Activated T-helper 17 cell treated with anti-CD3 and anti-CD28 coated beads, Interleukin-2, amount 50 U/mL, for 72 hours (primary cell): ENCODE results near the gene EXOC6. TPM values are rescaled to one million over a fixed set of nuclear protein-coding genes. Genes with fewer than 3 reads are reported as not detected.
A peak's percentile ranks its signal among the peaks of the same experiment; 100 is the strongest.
"Not testable (repeated sequence)": the region's sequence is repeated elsewhere in the genome, so short reads cannot be mapped to it uniquely, and the experiment has no call there.

Source experiments
- ATAC-seq: fragments of 150-1000 bp; cut with Tn5 transposase; replicated peaks from 2 replicates; pipeline ENCODE4 v1.10.0; 2021; ENCODE audit warnings: mild to moderate bottlenecking, moderate library complexity
- H3K27ac Mint-ChIP-seq: one replicate; pipeline ENCODE4 v1.8.0; 2022; ENCODE audit warnings: mixed read lengths
- H3K27me3 Mint-ChIP-seq: one replicate; pipeline ENCODE4 v1.8.0; 2022; ENCODE audit warnings: mixed read lengths
- H3K36me3 Mint-ChIP-seq: one replicate; pipeline ENCODE4 v1.8.0; 2022; ENCODE audit warnings: low read depth, mild to moderate bottlenecking, mixed read lengths
- H3K4me1 Mint-ChIP-seq: one replicate; pipeline ENCODE4 v1.8.0; 2022; ENCODE audit warnings: mixed read lengths
- H3K4me3 Mint-ChIP-seq: one replicate; pipeline ENCODE4 v1.8.0; 2022; ENCODE audit warnings: mild to moderate bottlenecking, mixed read lengths
- H3K9me3 Mint-ChIP-seq: one replicate; pipeline ENCODE4 v1.8.0; 2022; ENCODE audit warnings: mixed read lengths
- total RNA-seq, 2 donors: library from RNA; stranded (reverse); gene quantifications; one replicate each; pipeline ENCODE4 v1.2.3, GENCODE V29; 2022

The EXOC6 gene
- total RNA-seq, 2 donors from 2014 or later: 9.8 to 12.1 TPM

DNA sequence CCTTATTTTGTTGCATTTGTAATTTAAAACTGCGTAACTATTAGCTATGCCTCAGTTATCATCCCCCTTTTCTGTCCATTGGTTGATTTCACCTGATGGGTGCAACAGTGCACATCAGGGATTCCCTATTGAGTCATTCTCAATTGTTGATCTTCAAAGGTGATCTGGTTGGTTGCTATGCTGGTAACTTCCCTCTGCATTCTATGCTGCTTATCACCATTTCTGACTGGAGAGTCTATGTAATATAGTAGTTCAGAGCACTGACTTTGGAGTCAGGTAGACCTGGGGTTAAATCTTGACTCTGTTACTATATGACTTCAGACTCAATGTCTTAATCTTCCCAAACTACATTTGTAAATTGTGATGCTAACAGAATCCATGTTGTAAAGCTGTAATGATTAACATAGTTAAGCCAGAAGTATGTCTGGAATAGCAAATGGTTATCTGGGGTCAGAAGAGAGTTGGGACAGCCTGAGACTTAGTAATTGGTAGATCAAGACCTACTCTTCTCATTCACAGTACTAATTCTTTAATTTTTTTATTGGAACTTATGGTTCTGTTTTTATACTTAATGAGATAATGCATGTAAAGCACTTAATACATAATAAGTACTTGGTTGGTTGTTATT is 38.1 kb downstream of the EXOC6 start:
- Mint-ChIP-seq H3K4me3 (no peak overlapping the region), H3K9me3 (no peaks in the 10 kb centered on the region), H3K36me3 (no peaks in the 10 kb centered on the region), H3K27me3 (no peaks in the 10 kb centered on the region), H3K4me1 (no peaks in the 10 kb centered on the region), H3K27ac (no peak overlapping the region)
- ATAC-seq: no peak

DNA sequence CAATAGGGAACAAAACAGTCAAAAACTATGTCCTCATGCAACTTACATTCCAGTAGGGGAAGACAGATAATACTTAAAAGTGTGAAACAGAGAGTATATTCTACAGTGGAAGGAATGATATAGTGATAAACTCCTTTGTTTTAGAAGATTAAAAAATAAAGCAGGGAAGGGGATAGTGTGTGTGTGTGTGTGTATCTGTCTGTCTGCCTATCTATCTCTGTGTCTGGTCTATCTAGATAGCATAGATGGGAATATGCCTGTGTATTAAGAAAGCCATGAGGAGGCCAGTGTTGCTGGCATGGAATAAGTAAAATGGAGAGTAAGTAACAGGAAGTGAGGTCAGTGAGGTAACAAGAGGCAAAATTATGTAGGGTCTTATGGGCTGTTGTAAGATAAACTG is 42.2 kb downstream of the EXOC6 start:
- no peaks in the 10 kb centered on the region for H3K27me3 Mint-ChIP-seq
- H3K4me1 Mint-ChIP-seq: peaks cover 5% of the 10 kb centered on the region
- no peak overlapping the region for H3K27ac Mint-ChIP-seq
- H3K9me3 Mint-ChIP-seq: no peaks in the 10 kb centered on the region
- no peak overlapping the region for H3K4me3 Mint-ChIP-seq
- H3K36me3 Mint-ChIP-seq: peaks cover 6% of the 10 kb centered on the region
- ATAC-seq: no peak

DNA sequence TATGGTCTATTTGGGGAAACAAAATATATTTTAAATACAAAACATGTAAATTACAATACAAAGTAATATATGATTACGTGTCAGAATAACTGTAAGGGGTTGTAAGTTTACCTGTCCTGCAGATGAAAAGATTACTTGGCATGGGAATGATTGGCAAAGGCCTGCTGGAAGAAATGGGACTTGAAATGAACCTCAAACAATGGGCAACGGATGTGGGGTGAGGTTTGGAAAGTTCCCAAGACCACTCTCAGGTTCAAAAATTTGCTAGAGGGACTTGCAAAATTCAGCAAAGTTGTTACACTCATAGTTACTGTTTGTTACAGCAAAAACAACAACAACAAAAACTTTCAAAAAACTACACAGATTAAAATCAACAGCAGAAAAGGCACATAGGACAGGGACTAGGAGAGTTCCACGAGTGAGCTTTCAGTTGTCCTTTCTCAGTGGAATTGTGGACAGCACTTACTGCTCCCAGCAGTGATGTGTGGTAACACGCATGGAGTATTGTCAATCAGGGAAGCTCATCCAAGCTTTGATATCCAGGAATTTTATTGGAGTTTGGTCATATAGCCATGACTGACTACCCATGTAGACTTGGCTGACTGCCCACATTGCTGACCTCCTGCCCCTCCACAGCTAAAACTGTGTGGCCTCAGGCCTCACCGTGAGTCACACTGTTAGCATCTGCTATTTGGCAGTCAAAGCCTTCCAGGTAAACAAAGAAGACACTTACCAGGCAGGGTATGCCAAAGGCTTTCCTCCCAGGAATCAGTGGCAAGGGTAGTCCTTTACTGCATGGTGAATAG is 43.8 kb downstream of the EXOC6 start:
- H3K9me3 Mint-ChIP-seq: no peaks in the 10 kb centered on the region
- peaks cover 9% of the 10 kb centered on the region for H3K36me3 Mint-ChIP-seq
- ATAC-seq: no peak
- H3K4me3 Mint-ChIP-seq: no peak overlapping the region
- H3K27me3 Mint-ChIP-seq: no peaks in the 10 kb centered on the region
- peaks cover 5% of the 10 kb centered on the region for H3K4me1 Mint-ChIP-seq
- H3K27ac Mint-ChIP-seq: no peak overlapping the region

DNA sequence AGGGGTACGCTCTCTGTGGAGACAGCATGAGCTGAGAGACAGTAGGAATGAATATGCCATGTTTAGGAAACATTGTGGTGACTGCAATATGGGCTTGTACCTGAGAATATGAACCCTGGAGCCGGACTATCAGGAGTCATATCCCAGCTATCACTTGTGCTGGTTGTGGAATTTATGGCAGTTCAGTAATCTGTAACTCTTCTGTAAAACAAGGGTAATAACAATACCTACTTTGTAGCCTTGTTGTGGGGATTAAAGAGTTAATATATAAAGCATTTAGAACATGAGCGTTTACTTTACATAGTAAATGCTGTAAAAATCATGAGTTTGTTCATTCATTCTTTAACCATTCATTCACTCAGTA is 44.4 kb downstream of the EXOC6 start:
- H3K4me1 Mint-ChIP-seq: peaks cover 5% of the 10 kb centered on the region
- H3K36me3 Mint-ChIP-seq: peaks cover 15% of the 10 kb centered on the region
- no peaks in the 10 kb centered on the region for H3K27me3 Mint-ChIP-seq
- H3K27ac Mint-ChIP-seq: no peak overlapping the region
- ATAC-seq: no peak
- no peaks in the 10 kb centered on the region for H3K9me3 Mint-ChIP-seq
- no peak overlapping the region for H3K4me3 Mint-ChIP-seq

DNA sequence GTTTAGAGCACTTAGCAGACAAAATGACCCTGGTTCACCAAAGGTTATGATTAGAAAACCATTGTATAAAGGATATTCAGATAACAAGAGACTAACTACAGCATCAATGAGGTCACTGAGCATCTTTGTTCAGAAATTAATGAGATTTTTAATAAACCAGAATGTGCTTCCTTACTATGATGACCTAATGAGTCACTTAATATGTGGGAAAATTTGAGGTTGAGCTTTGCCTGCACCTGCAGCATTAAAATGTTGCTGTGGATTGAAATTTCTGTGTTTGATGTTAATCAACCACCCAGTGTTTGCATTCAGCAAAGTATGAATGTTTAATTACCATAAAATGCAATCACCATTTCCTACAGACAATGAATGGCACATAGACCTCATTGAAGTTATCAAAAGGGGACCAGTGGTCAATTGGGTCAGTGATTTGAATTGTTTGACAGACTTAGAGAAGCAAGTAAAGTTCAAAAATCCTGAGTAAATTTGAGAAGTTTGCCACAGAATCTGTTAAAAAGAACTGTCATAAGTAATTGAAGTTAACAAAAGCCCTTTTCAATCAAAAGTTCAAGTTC is 45.8 kb downstream of the EXOC6 start:
- peaks cover 15% of the 10 kb centered on the region for H3K36me3 Mint-ChIP-seq
- H3K27me3 Mint-ChIP-seq: no peaks in the 10 kb centered on the region
- H3K9me3 Mint-ChIP-seq: no peaks in the 10 kb centered on the region
- H3K27ac Mint-ChIP-seq: no peak overlapping the region
- ATAC-seq: no peak
- H3K4me1 Mint-ChIP-seq: peaks cover 5% of the 10 kb centered on the region
- no peak overlapping the region for H3K4me3 Mint-ChIP-seq

DNA sequence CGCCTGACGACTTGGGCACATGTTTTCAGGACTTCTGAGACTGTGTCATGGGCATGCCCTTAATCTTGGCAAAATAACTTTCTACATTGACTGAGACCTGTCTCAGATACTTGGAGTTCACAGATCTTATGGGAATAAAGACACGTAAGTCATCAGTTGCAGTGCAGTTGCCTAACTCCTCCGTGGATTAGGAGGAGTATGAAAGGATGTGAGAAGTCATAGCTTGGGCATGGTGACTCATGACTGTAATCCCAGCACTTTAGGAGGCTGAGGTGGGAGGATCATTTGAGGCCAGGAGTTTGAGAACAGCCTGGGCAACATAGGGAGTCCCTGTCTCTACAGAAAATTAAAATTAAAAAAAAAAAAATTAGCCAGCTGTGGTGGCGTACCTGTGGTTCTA is 49.6 kb downstream of the EXOC6 start:
- Mint-ChIP-seq H3K27ac (no peak overlapping the region), H3K4me3 (no peak overlapping the region), H3K27me3 (no peaks in the 10 kb centered on the region), H3K36me3 (peaks cover 15% of the 10 kb centered on the region), H3K4me1 (peaks cover 10% of the 10 kb centered on the region), H3K9me3 (no peaks in the 10 kb centered on the region)
- no peak for ATAC-seq

DNA sequence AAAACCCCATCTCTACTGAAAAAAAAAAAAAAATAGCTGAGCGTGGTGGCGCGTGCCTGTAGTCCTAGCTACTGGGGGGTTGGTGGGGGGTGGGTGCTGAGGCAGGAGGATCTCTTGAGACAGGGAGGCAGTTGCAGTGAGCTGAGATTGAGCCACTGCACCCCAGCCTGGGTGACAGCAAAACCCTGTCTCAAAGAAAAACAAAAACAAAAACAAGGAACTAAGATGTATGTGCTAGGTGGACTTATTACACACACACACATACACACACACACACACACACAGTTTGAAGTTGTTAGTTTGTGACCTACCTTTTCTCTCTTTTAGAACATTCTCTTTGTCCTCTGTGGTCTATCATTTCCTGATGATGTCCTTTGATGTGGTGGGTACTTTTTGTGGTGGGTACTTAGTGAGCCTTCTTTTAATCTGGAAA is 53.5 kb downstream of the EXOC6 start:
- H3K27ac Mint-ChIP-seq: peak overlapping the region; percentile 76

DNA sequence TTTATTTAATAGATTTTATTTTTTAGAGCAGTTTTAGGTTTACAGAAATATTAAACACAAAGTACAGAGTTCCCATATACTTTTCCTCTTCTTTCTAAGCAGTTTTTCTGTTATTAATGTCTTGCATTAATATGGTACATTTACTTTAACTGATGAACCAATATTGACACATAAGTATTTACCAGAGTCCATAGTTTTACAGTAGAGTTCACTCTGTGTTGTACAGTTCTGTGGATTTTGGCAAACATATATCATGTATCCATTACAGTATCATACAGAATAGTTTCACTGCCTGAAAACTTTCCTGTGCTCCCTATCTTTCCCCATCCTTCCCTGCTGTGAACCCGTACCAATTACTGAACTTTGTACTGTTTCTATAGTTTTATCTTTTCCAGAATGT is 55.3 kb downstream of the EXOC6 start:
- ATAC-seq: no peak
- Mint-ChIP-seq H3K27ac (no peak overlapping the region), H3K27me3 (no peaks in the 10 kb centered on the region), H3K36me3 (peaks cover 8% of the 10 kb centered on the region), H3K4me3 (no peak overlapping the region), H3K4me1 (peaks cover 10% of the 10 kb centered on the region), H3K9me3 (no peaks in the 10 kb centered on the region)

More for the DNA sequence above, 53.5 kb downstream of the EXOC6 start:
- H3K4me1 Mint-ChIP-seq: peaks cover 10% of the 10 kb centered on the region
- peaks cover 9% of the 10 kb centered on the region for H3K36me3 Mint-ChIP-seq
- peak overlapping the region; percentile 45 for H3K4me3 Mint-ChIP-seq
- ATAC-seq: peak; percentile 69
- no peaks in the 10 kb centered on the region for H3K27me3 Mint-ChIP-seq
- H3K9me3 Mint-ChIP-seq: no peaks in the 10 kb centered on the region

DNA sequence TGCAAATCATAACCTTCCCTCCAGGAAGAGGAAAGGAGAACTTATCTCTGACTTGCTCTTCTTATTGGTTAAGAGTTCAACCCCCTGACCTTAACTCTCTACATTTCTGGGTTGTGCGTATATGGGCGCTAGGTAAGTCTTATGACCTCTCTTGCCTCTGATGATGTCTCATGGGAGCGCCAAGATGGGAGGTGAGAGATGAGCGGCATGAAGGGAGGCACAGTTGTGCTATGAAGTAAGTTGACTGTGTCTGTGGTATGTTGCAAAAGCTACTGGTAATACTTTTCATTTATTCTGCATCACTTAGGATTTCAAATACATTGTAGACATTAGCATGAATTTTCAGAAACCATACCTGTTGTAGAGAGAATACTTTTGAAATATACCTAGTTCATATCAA is 59.0 kb downstream of the EXOC6 start:
- no peak overlapping the region for H3K4me3 Mint-ChIP-seq
- H3K27ac Mint-ChIP-seq: no peak overlapping the region
- ATAC-seq: no peak
- peaks cover 4% of the 10 kb centered on the region for H3K4me1 Mint-ChIP-seq
- H3K27me3 Mint-ChIP-seq: no peaks in the 10 kb centered on the region
- H3K9me3 Mint-ChIP-seq: no peaks in the 10 kb centered on the region
- peaks cover 19% of the 10 kb centered on the region for H3K36me3 Mint-ChIP-seq

DNA sequence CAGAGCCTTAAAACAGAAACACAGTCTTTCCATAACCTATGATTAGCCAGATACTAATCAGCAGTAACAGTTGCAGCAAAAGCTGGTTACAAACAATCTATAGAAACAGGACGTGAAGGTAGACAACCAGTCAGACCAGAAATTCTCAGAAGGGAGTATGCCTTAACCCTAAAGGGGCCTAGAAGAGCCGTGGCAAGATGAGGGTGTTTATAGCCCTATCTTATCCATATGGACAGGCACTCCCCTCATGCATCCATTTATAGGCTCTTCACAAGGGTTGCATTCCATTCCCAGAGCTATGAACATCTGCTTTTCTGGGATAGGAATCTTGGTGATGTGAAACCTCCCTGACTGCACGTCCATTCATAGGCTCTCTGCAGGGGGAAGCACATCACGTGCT is 64.3 kb downstream of the EXOC6 start:
- not testable (repeated sequence) for H3K27ac Mint-ChIP-seq

DNA sequence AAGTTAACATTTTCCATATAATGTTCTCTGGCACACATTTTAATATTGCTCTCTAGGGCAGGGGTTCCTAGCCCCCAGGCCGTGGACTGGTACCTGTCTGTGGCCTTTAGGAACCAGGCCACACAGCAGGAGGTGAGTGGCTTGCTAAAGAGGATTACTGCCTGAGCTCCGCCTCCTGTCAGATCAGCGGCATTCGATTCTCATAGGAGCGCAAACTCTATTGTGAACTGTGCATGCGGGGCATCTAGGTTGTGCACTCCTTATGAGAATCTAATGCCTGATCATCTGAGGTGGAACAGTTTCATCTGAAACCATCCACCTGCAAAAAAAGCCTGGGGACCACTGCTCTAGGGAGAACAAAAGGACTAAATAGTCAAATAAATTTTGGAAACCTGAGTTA is 65.7 kb downstream of the EXOC6 start:
- H3K27me3 Mint-ChIP-seq: no peaks in the 10 kb centered on the region
- no peaks in the 10 kb centered on the region for H3K9me3 Mint-ChIP-seq
- H3K4me1 Mint-ChIP-seq: no peaks in the 10 kb centered on the region
- H3K27ac Mint-ChIP-seq: no peak overlapping the region
- peaks cover 21% of the 10 kb centered on the region for H3K36me3 Mint-ChIP-seq
- no peak for ATAC-seq
- no peak overlapping the region for H3K4me3 Mint-ChIP-seq

More for the DNA sequence above, 64.3 kb downstream of the EXOC6 start:
- H3K4me3 Mint-ChIP-seq, H3K4me1 Mint-ChIP-seq, H3K27me3 Mint-ChIP-seq, ATAC-seq, H3K9me3 Mint-ChIP-seq: not testable (repeated sequence)
- H3K36me3 Mint-ChIP-seq: peaks cover 21% of the 10 kb centered on the region

DNA sequence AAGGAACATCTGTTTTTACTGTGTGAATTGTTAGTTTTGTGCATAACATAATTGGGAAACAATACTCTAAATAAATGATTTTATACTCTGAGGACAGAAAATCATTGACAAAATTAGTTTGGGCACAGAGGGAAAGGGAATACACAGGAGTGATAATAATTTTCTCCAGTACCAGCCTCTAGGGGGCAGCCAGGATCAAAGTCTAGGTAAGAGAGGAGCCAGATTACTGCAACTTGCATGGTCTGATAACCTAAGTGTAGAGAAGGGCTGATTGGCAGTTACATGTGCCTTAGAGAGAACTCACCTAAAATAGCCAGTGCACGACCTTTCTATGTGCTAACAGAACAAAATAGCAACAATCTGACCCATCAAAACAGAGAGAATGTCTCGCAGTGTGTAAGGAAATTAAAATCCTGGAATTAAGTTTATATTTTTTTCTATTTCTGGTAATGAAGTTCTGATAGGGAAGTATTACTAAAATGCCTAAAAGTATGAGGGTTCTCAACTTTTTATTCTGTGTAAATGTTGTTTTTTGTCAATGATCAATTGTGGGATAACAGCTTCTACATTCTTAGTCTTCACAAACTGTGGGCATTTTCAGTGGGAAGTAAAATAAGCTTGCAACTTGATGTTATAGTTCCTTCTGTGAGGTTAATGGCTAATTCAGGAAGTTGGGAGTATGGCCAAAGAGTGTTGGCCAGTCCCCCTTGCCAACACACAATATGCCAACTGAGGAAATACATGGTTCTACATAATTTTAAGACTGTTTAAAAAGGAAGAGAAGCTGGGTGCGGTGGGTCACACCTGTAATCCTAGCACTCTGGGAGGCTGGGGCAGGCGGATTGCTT is 66.4 kb downstream of the EXOC6 start:
- H3K4me1 Mint-ChIP-seq: no peaks in the 10 kb centered on the region
- no peaks in the 10 kb centered on the region for H3K9me3 Mint-ChIP-seq
- no peaks in the 10 kb centered on the region for H3K27me3 Mint-ChIP-seq
- no peak overlapping the region for H3K4me3 Mint-ChIP-seq
- ATAC-seq: peak; percentile 74
- no peak overlapping the region for H3K27ac Mint-ChIP-seq
- peaks cover 16% of the 10 kb centered on the region for H3K36me3 Mint-ChIP-seq

DNA sequence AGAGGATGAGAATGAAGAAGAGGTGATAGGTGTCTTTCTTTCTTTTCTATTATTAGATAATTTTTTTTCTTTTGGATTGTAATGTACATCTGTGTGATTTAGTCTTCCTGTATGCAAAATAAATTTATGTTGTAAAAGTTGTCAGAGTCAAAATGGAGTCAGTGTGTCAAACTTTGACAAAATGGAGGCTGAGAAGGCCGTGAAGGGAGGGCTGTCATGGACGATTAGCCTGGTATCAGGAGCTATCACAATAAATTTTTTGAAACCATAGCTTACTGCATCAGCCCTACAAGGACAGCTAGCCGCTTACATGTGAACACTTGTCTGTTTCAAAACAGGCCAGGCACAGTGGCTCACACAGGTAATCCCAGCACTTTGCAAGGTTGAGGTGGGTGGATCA is 67.6 kb downstream of the EXOC6 start:
- Mint-ChIP-seq H3K27ac (no peak overlapping the region), H3K9me3 (peaks cover 4% of the 10 kb centered on the region), H3K4me1 (no peaks in the 10 kb centered on the region), H3K4me3 (no peak overlapping the region), H3K36me3 (peaks cover 17% of the 10 kb centered on the region), H3K27me3 (no peaks in the 10 kb centered on the region)
- ATAC-seq: no peak

DNA sequence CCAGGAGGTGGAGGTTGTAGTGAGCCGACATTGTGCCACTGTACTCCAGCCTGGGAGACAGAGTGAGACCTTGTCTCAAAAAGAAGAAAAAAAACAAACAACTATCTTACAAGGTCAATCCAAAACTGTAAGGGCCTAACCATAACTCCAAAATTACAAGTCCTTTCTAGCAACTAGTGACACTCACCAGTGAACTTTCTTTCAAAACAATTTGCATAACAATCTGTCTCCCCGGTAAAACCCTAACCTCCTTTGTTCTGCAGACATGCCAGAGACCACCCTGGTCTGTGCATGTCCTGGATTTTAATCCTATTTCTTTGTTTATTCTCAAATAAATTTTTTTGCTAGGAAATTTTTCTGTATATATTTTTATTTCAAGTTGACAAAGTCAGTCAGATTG is 68.1 kb downstream of the EXOC6 start:
- Mint-ChIP-seq H3K4me3 (no peak overlapping the region), H3K27ac (no peak overlapping the region), H3K36me3 (peaks cover 23% of the 10 kb centered on the region), H3K9me3 (peaks cover 5% of the 10 kb centered on the region), H3K27me3 (no peaks in the 10 kb centered on the region), H3K4me1 (no peaks in the 10 kb centered on the region)
- no peak for ATAC-seq
